Adrenal gland (tissue), 12 donors: ENCODE data around the gene EFNA4. TPM values are rescaled to one million over a fixed set of nuclear protein-coding genes. Genes with fewer than 3 reads are reported as not detected.

Source experiments
- DNase-seq, 7 donors: peaks; one replicate each; pipeline ENCODE4 v3.0.0-alpha.2; 2019 to 2020
- H3K27ac ChIP-seq, 5 donors: fragments of 200-600 bp; sonication (generic) in 4 of 5; 1 replicate in 3 of 5; 2 replicates in 2 of 5; pipeline versions ENCODE4 v1.5.1 to v1.8.0; 2016 to 2020; ENCODE audit warnings: mild to moderate bottlenecking in 1 of 5
- H3K27me3 ChIP-seq: fragments of 200-600 bp; 2 replicates; pipeline ENCODE4 v1.8.0; 2021
- H3K36me3 ChIP-seq, 2 donors: fragments of 200-600 bp; replicated peaks in 1 of 2; 1 replicate in 1 of 2; 2 replicates in 1 of 2; pipeline versions ENCODE4 v1.5.1 to v1.8.0; 2018 to 2022
- H3K4me1 ChIP-seq, 2 donors: fragments of 200-600 bp; replicated peaks in 1 of 2; 1 replicate in 1 of 2; 2 replicates in 1 of 2; pipeline versions ENCODE4 v1.5.1 to v1.8.0; 2018 to 2021
- H3K4me3 ChIP-seq, 4 donors: fragments of 200-600 bp; sonication (generic) in 3 of 4; one replicate each; pipeline ENCODE4 v1.5.1; 2016 to 2018
- H3K9me3 ChIP-seq, 3 donors: fragments of 200-600 bp; sonication (generic) in 1 of 3; replicated peaks in 1 of 3; 1 replicate in 2 of 3; 2 replicates in 1 of 3; pipeline versions ENCODE4 v1.5.1 to v1.8.0; 2016 to 2021
- POLR2A ChIP-seq, 2 donors: fragments of 450-650 bp; IDR thresholded peaks; one replicate each; pipeline ENCODE4 v1.6.1; 2017; ENCODE audit warnings: antibody characterized with exemption in 2 of 2, mild to moderate bottlenecking in 2 of 2, moderate library complexity in 1 of 2
- WGBS, 4 donors: extraction: QIAGEN DNeasy Blood & Tissue Kit in 2 of 4; methylation state at CpG; one replicate each; pipeline versions ENCODE4 v1.1.5 to v1.1.7; 2013 to 2017; 5-methylcytosine and 5-hydroxymethylcytosine counted together
- intact Hi-C, 2 donors: fragments of 100-400 bp; cut with DNase I; formaldehyde crosslinking; loops; one replicate each; pipeline versions ENCODE4 v1.14.1 to v1.15.0; 2022 to 2023
- polyA plus RNA-seq, 3 donors: library from polyadenylated mRNA; stranded (reverse); fragments of 200-250 nt in 2 of 3; fragments of 350-450 nt in 1 of 3; fragmentation: Illumina TruSeq in 1 of 3; extraction: RNeasy Lipid Tissue Mini Kit (QIAGEN cat#74804) in 1 of 3; gene quantifications; one replicate each; pipeline ENCODE4 v1.2.3, GENCODE V29; 2013 to 2014
- total RNA-seq, 9 donors: library from RNA; depleted of rRNA in 4 of 9; stranded (reverse); fragments of >200 nt in 4 of 9; fragments of 120-200 nt in 1 of 9; fragmentation: NEBNext Ultra II Directional in 1 of 9; extraction: Animal tissue kit (Norgen Biotek cat#: 25700) in 1 of 9; gene quantifications; one replicate each; pipeline versions ENCODE4 v1.1.0 to v1.2.4, GENCODE V29; 2013 to 2023
- TF ChIP-seq, protein P1 (sequence below), 6 experiments: fragments of 450-650 bp in 4 of 6; fragments of 200-600 bp in 2 of 6; sonication (generic) in 1 of 6; IDR thresholded peaks; 1 replicate in 5 of 6; 2 replicates in 1 of 6; pipeline versions ENCODE4 v1.5.1 to v1.8.0; 2016 to 2021; ENCODE audit warnings: antibody characterized with exemption in 6 of 6, mild to moderate bottlenecking in 2 of 6, moderate library complexity in 1 of 6
- donor health status: healthy with polysubstance abuse.
- donor health status: Bipolar disorder and iron deficiency.
- donor health status: DM: yes; HTN: yes; CAD: no.
- donor health status: DM: no; HTN: no; CAD: no.
- donor health status: DM: no; HTN: no; CAD: no.
- donor health status: DM: yes; HTN: yes; CAD: no.

Gene EFNA4
- total and polyA plus RNA-seq, 12 donors: 3.5 to 28.7 (median 12.4) TPM

GRCh38 chr1:155070158-155070621, 6.7 kb downstream of the EFNA4 start:
- Histone ChIP-seq H3K4me3 (peak overlapping the region in 1 of 4 donors; percentile 52), H3K27ac (peak overlapping the region in 2 of 5 donors; percentile 68 to 80), H3K36me3 (no peaks in the 10 kb centered on the region), H3K27me3 (no peaks in the 10 kb centered on the region), H3K9me3 (no peaks in the 10 kb centered on the region), H3K4me1 (peaks cover 13 to 27% of the 10 kb centered on the region in 2 donors)
- no peak for TF ChIP-seq POLR2A (IDR thresholded peaks at IDR 0.05)
- TF ChIP-seq, protein P1, sequence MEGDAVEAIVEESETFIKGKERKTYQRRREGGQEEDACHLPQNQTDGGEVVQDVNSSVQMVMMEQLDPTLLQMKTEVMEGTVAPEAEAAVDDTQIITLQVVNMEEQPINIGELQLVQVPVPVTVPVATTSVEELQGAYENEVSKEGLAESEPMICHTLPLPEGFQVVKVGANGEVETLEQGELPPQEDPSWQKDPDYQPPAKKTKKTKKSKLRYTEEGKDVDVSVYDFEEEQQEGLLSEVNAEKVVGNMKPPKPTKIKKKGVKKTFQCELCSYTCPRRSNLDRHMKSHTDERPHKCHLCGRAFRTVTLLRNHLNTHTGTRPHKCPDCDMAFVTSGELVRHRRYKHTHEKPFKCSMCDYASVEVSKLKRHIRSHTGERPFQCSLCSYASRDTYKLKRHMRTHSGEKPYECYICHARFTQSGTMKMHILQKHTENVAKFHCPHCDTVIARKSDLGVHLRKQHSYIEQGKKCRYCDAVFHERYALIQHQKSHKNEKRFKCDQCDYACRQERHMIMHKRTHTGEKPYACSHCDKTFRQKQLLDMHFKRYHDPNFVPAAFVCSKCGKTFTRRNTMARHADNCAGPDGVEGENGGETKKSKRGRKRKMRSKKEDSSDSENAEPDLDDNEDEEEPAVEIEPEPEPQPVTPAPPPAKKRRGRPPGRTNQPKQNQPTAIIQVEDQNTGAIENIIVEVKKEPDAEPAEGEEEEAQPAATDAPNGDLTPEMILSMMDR (IDR thresholded peaks at IDR 0.05): no peak
- intact Hi-C loops: no loop called here
- DNase-seq: no peak
- WGBS, 4 donors: 13 to 32% (median 25%) methylated on average over 6 to 28 of the region's 28 CpGs

GRCh38 chr1:155070721-155071569, 7.4 kb downstream of the EFNA4 start:
- Histone ChIP-seq H3K27ac (peak overlapping the region in 4 of 5 donors; percentile 2 to 80 (median 36)), H3K27me3 (no peaks in the 10 kb centered on the region), H3K4me3 (peak overlapping the region in 2 of 4 donors; percentile 43 to 52), H3K36me3 (no peaks in the 10 kb centered on the region), H3K9me3 (no peaks in the 10 kb centered on the region), H3K4me1 (peaks cover 13 to 24% of the 10 kb centered on the region in 2 donors)
- WGBS, 4 donors: 5 to 9% (median 7%) methylated on average over 16 to 61 of the region's 61 CpGs
- peak; percentile 71 to 91 (median 84) for DNase-seq
- peak in 1 of 2 donors; percentile 22 for TF ChIP-seq POLR2A (IDR thresholded peaks at IDR 0.05)
- TF ChIP-seq, protein P1 (IDR thresholded peaks at IDR 0.05): peak; percentile 29 to 56 (median 44)
- intact Hi-C loops: no loop called here

DNA sequence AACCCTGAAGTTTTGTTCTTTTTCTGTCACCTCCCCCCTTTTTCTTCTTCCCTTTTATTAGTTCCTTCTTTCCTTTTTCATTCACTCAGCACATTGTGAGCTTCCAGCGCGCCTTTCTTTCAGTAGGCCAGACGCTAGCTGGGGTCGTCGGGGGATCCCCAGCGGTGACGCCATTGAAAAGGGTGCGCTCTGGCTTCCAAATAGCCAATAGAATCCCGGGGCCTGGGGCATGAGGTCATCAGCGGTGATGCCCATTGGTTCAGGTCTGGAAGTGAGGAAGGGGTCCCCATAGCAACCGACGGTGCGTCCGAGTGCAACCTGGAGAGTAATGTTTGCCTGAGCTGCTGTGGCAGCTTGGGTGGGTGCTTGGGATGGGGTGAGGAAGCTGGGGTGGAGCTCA, 8.2 kb downstream of the EFNA4 start:
- intact Hi-C loops: no loop called here
- no peaks in the 10 kb centered on the region for H3K27me3 ChIP-seq
- no peak for DNase-seq
- WGBS, 4 donors: 67 to 77% (median 70%) methylated on average over 11 to 14 of the region's 14 CpGs
- H3K9me3 ChIP-seq: no peaks in the 10 kb centered on the region
- H3K4me3 ChIP-seq: no peak overlapping the region
- H3K27ac ChIP-seq: no peak overlapping the region
- no peaks in the 10 kb centered on the region for H3K36me3 ChIP-seq
- peaks cover 13 to 24% of the 10 kb centered on the region in 2 donors for H3K4me1 ChIP-seq
- no peak for TF ChIP-seq POLR2A (IDR thresholded peaks at IDR 0.05)
- TF ChIP-seq, protein P1 (IDR thresholded peaks at IDR 0.05): no peak

DNA sequence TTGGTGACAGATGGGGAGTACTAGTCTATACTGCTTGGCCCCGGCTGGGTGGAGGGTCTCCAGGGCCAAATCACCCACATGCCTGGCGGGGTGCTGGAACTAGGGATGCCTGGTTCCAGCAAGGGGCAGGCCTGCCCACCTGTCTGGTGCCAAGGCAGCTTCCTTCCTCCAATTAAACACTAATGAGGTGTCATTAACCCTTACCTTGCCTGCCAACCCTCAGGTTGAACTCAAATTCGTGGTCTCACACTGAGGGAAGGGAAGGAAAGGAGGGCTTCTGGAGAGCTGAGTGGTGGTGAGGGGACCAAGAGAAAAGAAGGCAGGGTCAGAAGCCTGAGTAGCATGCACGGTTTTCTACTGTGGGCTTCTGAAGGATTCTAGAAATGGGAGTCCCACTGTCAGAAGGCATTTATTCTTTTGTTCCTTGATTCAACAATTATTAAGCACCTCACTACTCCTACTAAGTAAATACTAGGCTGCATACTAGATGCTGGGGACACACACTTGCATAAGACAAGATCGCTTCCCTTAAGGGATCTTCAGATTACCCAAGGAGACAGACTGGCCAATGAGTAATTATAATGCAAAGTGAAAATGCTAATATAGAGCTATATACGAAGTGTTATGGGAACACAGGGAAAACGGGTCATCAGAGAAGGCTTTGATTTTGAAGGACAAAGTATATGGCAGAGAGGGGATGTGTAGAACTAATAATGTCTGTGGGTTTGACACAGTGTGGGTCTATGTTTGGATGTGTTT, 9.2 kb downstream of the EFNA4 start:
- Histone ChIP-seq H3K4me1 (peaks cover 13 to 24% of the 10 kb centered on the region in 2 donors), H3K9me3 (no peaks in the 10 kb centered on the region), H3K27me3 (no peaks in the 10 kb centered on the region), H3K4me3 (no peak overlapping the region), H3K36me3 (no peaks in the 10 kb centered on the region), H3K27ac (no peak overlapping the region)
- WGBS, 4 donors: 48 to 73% (median 70%) methylated on average over 5 to 7 of the region's 7 CpGs
- DNase-seq: no peak
- intact Hi-C loops: no loop called here
- no peak for TF ChIP-seq POLR2A (IDR thresholded peaks at IDR 0.05)
- TF ChIP-seq, protein P1 (IDR thresholded peaks at IDR 0.05): no peak
